B cell (primary cell): Measurements from ENCODE around the gene DVL1. TPM values are rescaled to one million over a fixed set of nuclear protein-coding genes. Genes with fewer than 3 reads are reported as not detected.

Experiments
- ATAC-seq: fragments of 200-7000 bp; cut with Tn5 transposase; one replicate; pipeline ENCODE4 v1.10.0; 2021; ENCODE audit warnings: low read depth, mild to moderate bottlenecking, moderate number of reproducible peaks, moderate library complexity
- CTCF ChIA-PET: fragments of 350-600 bp; sonication (Branson Sonifier 250); formaldehyde crosslinking; loops from one replicate; lab custom pipeline; 2021; ENCODE audit warnings: antibody characterized with exemption, inconsistent platforms; lab: Charles Lee
- POLR2A ChIA-PET: fragments of 350-600 bp; sonication (Branson Sonifier 250); formaldehyde crosslinking; loops from one replicate; lab custom pipeline; 2021; ENCODE audit warnings: antibody characterized with exemption; lab: Charles Lee
- DNase-seq: peaks from one replicate; pipeline ENCODE4 v3.0.0; 2013
- H2AFZ ChIP-seq: 2 replicates; pipeline ENCODE4 v1.6.1; 2012; ENCODE audit warnings: mild to moderate bottlenecking, low read depth, low read length; ENCODE audit not compliant: insufficient read depth, poor library complexity, severe bottlenecking
- H3K27ac ChIP-seq, 2 donors: 1 replicate in 1 of 2; 2 replicates in 1 of 2; pipeline ENCODE4 v1.5.1; 2012 to 2013; ENCODE audit warnings: low read length in 2 of 2, mild to moderate bottlenecking in 2 of 2, moderate library complexity in 1 of 2
- H3K27me3 ChIP-seq, 4 experiments: fragments of 200-600 bp in 1 of 4; sonication (generic) in 1 of 4; replicated peaks in 1 of 4; 1 replicate in 2 of 4; 2 replicates in 2 of 4; pipeline versions ENCODE4 v1.6.1 to v1.7.0; 2013 to 2016; ENCODE audit warnings: low read length in 3 of 4, mild to moderate bottlenecking in 2 of 4, mixed read lengths in 1 of 4, moderate library complexity in 1 of 4; ENCODE audit not compliant: insufficient read depth in 4 of 4, control insufficient read depth in 3 of 4; ENCODE audit errors: control extremely low read depth in 1 of 4
- H3K36me3 ChIP-seq, 2 experiments: replicated peaks in 1 of 2; 1 replicate in 1 of 2; 2 replicates in 1 of 2; pipeline versions ENCODE4 v1.6.1 to v1.7.1; 2013; ENCODE audit warnings: low read length in 1 of 2; ENCODE audit not compliant: insufficient read depth in 2 of 2, control insufficient read depth in 1 of 2; ENCODE audit errors: control extremely low read depth in 1 of 2, extremely low read depth in 1 of 2
- H3K4me1 ChIP-seq, 2 donors: fragments of 200-600 bp in 1 of 2; sonication (generic) in 1 of 2; 1 replicate in 1 of 2; 2 replicates in 1 of 2; pipeline versions ENCODE4 v1.5.1 to v1.6.1; 2013 to 2017; ENCODE audit warnings: low read length in 2 of 2; ENCODE audit not compliant: control insufficient read depth in 2 of 2, insufficient read depth in 2 of 2
- H3K4me2 ChIP-seq: replicated peaks from 2 replicates; pipeline ENCODE3; 2012; ENCODE audit warnings: mild to moderate bottlenecking, low read depth, low read length; ENCODE audit not compliant: poor library complexity, severe bottlenecking
- H3K4me3 ChIP-seq, 5 experiments: fragments of 200-600 bp in 1 of 5; sonication (generic) in 1 of 5; 1 replicate in 3 of 5; 2 replicates in 2 of 5; pipeline versions ENCODE4 v1.5.1 to v1.7.0; 2011 to 2016; ENCODE audit warnings: low read length in 4 of 5, mild to moderate bottlenecking in 4 of 5, low read depth in 2 of 5, control low read depth in 1 of 5, moderate library complexity in 1 of 5; ENCODE audit not compliant: insufficient read depth in 1 of 5; ENCODE audit errors: control extremely low read depth in 1 of 5, extremely low read depth in 1 of 5
- H3K79me2 ChIP-seq: fragments of 200-600 bp; sonication (generic); one replicate; pipeline ENCODE4 v1.6.0; 2016; ENCODE audit warnings: low read length; ENCODE audit not compliant: control insufficient read depth, insufficient read depth
- H3K9ac ChIP-seq: fragments of 200-600 bp; sonication (generic); 2 replicates; pipeline ENCODE4 v1.6.1; 2017; ENCODE audit warnings: mild to moderate bottlenecking, low read length, moderate library complexity
- H3K9me3 ChIP-seq, 3 donors: one replicate each; pipeline versions ENCODE4 v1.6.1 to v1.7.1; 2013; ENCODE audit warnings: low read length in 2 of 3; ENCODE audit not compliant: control insufficient read depth in 2 of 3, insufficient read depth in 1 of 3; ENCODE audit errors: control extremely low read depth in 1 of 3
- H4K20me1 ChIP-seq: 2 replicates; pipeline ENCODE4 v1.6.0; 2012; ENCODE audit warnings: mild to moderate bottlenecking, low read length; ENCODE audit not compliant: insufficient read depth, control insufficient read depth, poor library complexity, severe bottlenecking
- H3K27ac Mint-ChIP-seq: one replicate; pipeline ENCODE4 v1.8.0; 2021; ENCODE audit warnings: mixed read lengths
- H3K27me3 Mint-ChIP-seq: one replicate; pipeline ENCODE4 v1.8.0; 2021; ENCODE audit warnings: mixed read lengths
- H3K4me1 Mint-ChIP-seq: one replicate; pipeline ENCODE4 v1.8.0; 2021; ENCODE audit warnings: mixed read lengths
- H3K4me3 Mint-ChIP-seq: one replicate; pipeline ENCODE4 v1.8.0; 2021; ENCODE audit warnings: mixed read lengths
- H3K9me3 Mint-ChIP-seq: one replicate; pipeline ENCODE4 v1.8.0; 2022; ENCODE audit warnings: mixed read lengths; ENCODE audit not compliant: insufficient read depth
- CTCF ChIP-seq: fragments of 200-600 bp; IDR thresholded peaks from one replicate; pipeline ENCODE4 v1.8.0; 2022; ENCODE audit warnings: antibody characterized with exemption, mild to moderate bottlenecking
- EZH2 ChIP-seq: IDR thresholded peaks from 2 replicates; pipeline ENCODE4 v1.6.1; 2012; ENCODE audit warnings: borderline replicate concordance, low read depth, mild to moderate bottlenecking, moderate library complexity, low read length; ENCODE audit not compliant: insufficient read depth, poor library complexity, severe bottlenecking
- WGBS: methylation state at CpG from one replicate; pipeline ENCODE4 v1.1.5; 2013; ENCODE audit warnings: missing lambda C conversion rate; ENCODE audit not compliant: insufficient coverage; 5-methylcytosine and 5-hydroxymethylcytosine counted together
- intact Hi-C: fragments of 100-400 bp; cut with micrococcal nuclease; formaldehyde crosslinking; loops from one replicate; pipeline ENCODE4 v1.10.0; 2022
- polyA plus RNA-seq: library from polyadenylated mRNA; depleted of rRNA; stranded (reverse); fragments of >200 nt; gene quantifications from 2 replicates; pipeline ENCODE4 v1.2.3, GENCODE V29; 2012
- total RNA-seq, 2 donors: library from RNA; stranded (reverse); fragments of 120-200 nt in 1 of 2; gene quantifications; 1 replicate in 1 of 2; 2 replicates in 1 of 2; pipeline versions ENCODE4 v1.2.3 to v1.2.4, GENCODE V29; 2013 to 2022

The DVL1 gene
- total and polyA plus RNA-seq, 2 donors (not counting 1 experiment from before 2014, with no cell fraction given), result 46.1 to 53.5 TPM

GRCh38 chr1:1380860-1381259 lies 31.6 kb upstream of the DVL1 start:
- no peaks in the 10 kb centered on the region for H3K27me3 Mint-ChIP-seq
- no peaks in the 10 kb centered on the region for H3K9me3 Mint-ChIP-seq
- no peaks in the 10 kb centered on the region for H3K4me1 Mint-ChIP-seq
- WGBS, result 99% methylated on average over 16 of the region's 16 CpGs
- Histone ChIP-seq H3K36me3 (peaks cover 0 to 4% of the 10 kb centered on the region in 2 experiments), H3K9me3 (no peaks in the 10 kb centered on the region), H3K4me3 (no peak overlapping the region), H3K4me2 (no peak overlapping the region), H3K27ac (no peak overlapping the region), H4K20me1 (peaks cover 3% of the 10 kb centered on the region), H3K27me3 (no peaks in the 10 kb centered on the region), H2AFZ (no peak overlapping the region), H3K4me1 (peaks cover 3 to 4% of the 10 kb centered on the region in 2 donors), H3K79me2 (peaks cover 18% of the 10 kb centered on the region), H3K9ac (no peak overlapping the region)
- no peak for TF ChIP-seq EZH2
- no peak for TF ChIP-seq CTCF
- no peak overlapping the region for H3K27ac Mint-ChIP-seq
- CTCF ChIA-PET, result no interaction called here
- no peak overlapping the region for H3K4me3 Mint-ChIP-seq
- POLR2A ChIA-PET, result no interaction called here
- intact Hi-C loops, result no loop called here
- ATAC-seq, result no peak
- no peak for DNase-seq

DNA sequence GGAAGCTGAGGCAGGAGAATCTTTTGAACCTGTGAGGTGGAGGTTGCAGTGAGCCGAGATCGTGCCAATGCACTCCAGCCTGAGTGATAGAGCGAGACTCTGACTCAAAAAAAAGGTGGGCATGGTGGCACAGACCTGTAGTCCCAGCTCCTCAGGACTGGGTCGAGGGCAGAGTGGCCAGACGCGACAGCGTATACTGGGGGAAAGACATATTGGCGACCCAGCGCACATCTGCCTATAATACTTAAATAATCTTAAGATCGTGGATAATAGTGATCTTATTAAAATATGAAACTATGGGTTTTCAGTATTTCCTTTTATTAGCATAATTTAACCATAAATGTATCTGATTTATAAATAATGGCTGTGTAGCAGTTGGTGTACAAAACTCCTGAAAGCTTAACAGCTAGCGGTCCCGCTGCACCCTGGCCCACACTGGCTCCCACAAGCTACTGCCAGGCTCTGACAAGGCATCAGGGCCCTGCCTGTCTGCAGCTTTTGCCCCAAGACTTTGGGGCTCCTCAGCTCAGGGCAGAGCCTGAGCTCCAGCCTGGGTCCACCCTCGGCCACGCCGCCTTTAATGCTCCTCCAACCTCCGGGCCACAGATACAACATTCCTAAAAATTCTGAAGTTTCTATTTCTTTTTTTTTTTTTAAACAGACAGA lies 28.5 kb upstream of the DVL1 start:
- H3K27me3 ChIP-seq, result no peaks in the 10 kb centered on the region
- Mint-ChIP-seq H3K27ac (no peak overlapping the region), H3K27me3 (no peaks in the 10 kb centered on the region), H3K9me3 (no peaks in the 10 kb centered on the region), H3K4me1 (peaks cover 9% of the 10 kb centered on the region), H3K4me3 (no peak overlapping the region)
- no peak overlapping the region for H3K27ac ChIP-seq
- peaks cover 0 to 7% of the 10 kb centered on the region in 2 experiments for H3K36me3 ChIP-seq
- ChIA-PET POLR2A (interaction anchor here (1.5 kb wide), 1 partner anchor 21 kb away, joined by 3 read pairs; the partner anchor contains the start of gene CCNL2), CTCF (interaction anchor here (1.0 kb wide), 1 partner anchor 22 kb away, joined by 4 read pairs; no protein-coding TSS in a partner anchor)
- intact Hi-C loops, result no loop called here
- no peak overlapping the region for H3K4me3 ChIP-seq
- peaks cover 29% of the 10 kb centered on the region for H3K79me2 ChIP-seq
- no peak overlapping the region for H2AFZ ChIP-seq
- DNase-seq (no peak), ATAC-seq (no peak)
- H3K9ac ChIP-seq, result no peak overlapping the region
- H3K4me2 ChIP-seq, result no peak overlapping the region
- WGBS, result 100% methylated on average over 9 of the region's 16 CpGs
- peaks cover 16% of the 10 kb centered on the region for H4K20me1 ChIP-seq
- no peaks in the 10 kb centered on the region for H3K9me3 ChIP-seq
- no peak for TF ChIP-seq CTCF
- no peak for TF ChIP-seq EZH2
- H3K4me1 ChIP-seq, result peaks cover 10 to 22% of the 10 kb centered on the region in 2 donors
